ENCODE measurements around the gene NFIA.

NFIA gene

GRCh38 chr1:61183471-61184039 is 101.2 kb downstream of the NFIA start:
- no peaks in the 10 kb centered on the region for H3K27me3 ChIP-seq (replicated peaks)
- H3K4me3 ChIP-seq (ENCODE audit: low read depth, low read length): peak overlapping the region; percentile 10
- in situ Hi-C loops (cut with HindIII; ENCODE audit: low pct_ligation_motif_present, low sequenced_read_pairs): no loop called here
- peak; percentile 42 for DNase-seq
- no peak for TF ChIP-seq CTCF (IDR thresholded peaks at IDR 0.05; ENCODE audit: low read depth, low read length, missing control alignments)
- H3K36me3 ChIP-seq (replicated peaks): no peaks in the 10 kb centered on the region
- peak overlapping the region; percentile 68 for H3K27ac ChIP-seq

- DNase-seq: peak; percentile 90
- in situ Hi-C loops (cut with HindIII; ENCODE audit: low pct_ligation_motif_present, low sequenced_read_pairs): no loop called here
- no peak for TF ChIP-seq CTCF (IDR thresholded peaks at IDR 0.05; ENCODE audit: low read depth, low read length, missing control alignments)
- no peaks in the 10 kb centered on the region for H3K27me3 ChIP-seq (replicated peaks)
- H3K36me3 ChIP-seq (replicated peaks): no peaks in the 10 kb centered on the region
- H3K27ac ChIP-seq: peak overlapping the region; percentile 68
- H3K4me3 ChIP-seq (ENCODE audit: low read depth, low read length): peak overlapping the region; percentile 12
Measured at GRCh38 chr1:61184040-61184713, 101.8 kb downstream of the NFIA start.

- DNase-seq: no peak
- in situ Hi-C loops (cut with HindIII; ENCODE audit: low pct_ligation_motif_present, low sequenced_read_pairs): no loop called here
- H3K4me3 ChIP-seq (ENCODE audit: low read depth, low read length): peak overlapping the region; percentile 6
- TF ChIP-seq CTCF (IDR thresholded peaks at IDR 0.05; ENCODE audit: low read depth, low read length, missing control alignments): no peak
- peak overlapping the region; percentile 68 for H3K27ac ChIP-seq
- no peaks in the 10 kb centered on the region for H3K36me3 ChIP-seq (replicated peaks)
- no peaks in the 10 kb centered on the region for H3K27me3 ChIP-seq (replicated peaks)
Measured at GRCh38 chr1:61184714-61185106, 102.3 kb downstream of the NFIA start.

- in situ Hi-C loops (cut with HindIII; ENCODE audit: low pct_ligation_motif_present, low sequenced_read_pairs): no loop called here
- no peak overlapping the region for H3K4me3 ChIP-seq (ENCODE audit: low read depth, low read length)
- H3K36me3 ChIP-seq (replicated peaks): no peaks in the 10 kb centered on the region
- no peak for DNase-seq
- no peaks in the 10 kb centered on the region for H3K27me3 ChIP-seq (replicated peaks)
- no peak overlapping the region for H3K27ac ChIP-seq
- no peak for TF ChIP-seq CTCF (IDR thresholded peaks at IDR 0.05; ENCODE audit: low read depth, low read length, missing control alignments)
Measured at GRCh38 chr1:61186753-61187152, 104.4 kb downstream of the NFIA start.

- no peak overlapping the region for H3K27ac ChIP-seq
- no peaks in the 10 kb centered on the region for H3K27me3 ChIP-seq (replicated peaks)
- H3K4me3 ChIP-seq (ENCODE audit: low read depth, low read length): no peak overlapping the region
- DNase-seq: no peak
- in situ Hi-C loops (cut with HindIII; ENCODE audit: low pct_ligation_motif_present, low sequenced_read_pairs): no loop called here
- H3K36me3 ChIP-seq (replicated peaks): no peaks in the 10 kb centered on the region
- TF ChIP-seq CTCF (IDR thresholded peaks at IDR 0.05; ENCODE audit: low read depth, low read length, missing control alignments): no peak
Measured at GRCh38 chr1:61187352-61188086, 105.2 kb downstream of the NFIA start.
